GM13977 (cell line): ENCODE measurements around the gene SLC4A9.

ENCODE experiments used
- DNase-seq: peaks from one replicate; pipeline ENCODE4 v3.0.0; 2012; ENCODE audit warnings: low spot score
- in situ Hi-C: fragments of 300-500 bp; cut with MboI; formaldehyde crosslinking; loops from one replicate; pipeline ENCODE4 v1.12.0; 2022; ENCODE audit warnings: low sequenced_read_pairs, low pct_unique_long_range_greater_than_20kb, mixed read lengths, inconsistent platforms; ENCODE audit not compliant: unreplicated experiment
- TF ChIP-seq, protein P1 (sequence below): IDR thresholded peaks from 2 replicates; pipeline ENCODE4 v1.5.1; 2012; ENCODE audit warnings: mild to moderate bottlenecking, control low read depth; ENCODE audit not compliant: insufficient read depth; ENCODE audit errors: extremely low read depth, missing control alignments

Gene SLC4A9

DNA sequence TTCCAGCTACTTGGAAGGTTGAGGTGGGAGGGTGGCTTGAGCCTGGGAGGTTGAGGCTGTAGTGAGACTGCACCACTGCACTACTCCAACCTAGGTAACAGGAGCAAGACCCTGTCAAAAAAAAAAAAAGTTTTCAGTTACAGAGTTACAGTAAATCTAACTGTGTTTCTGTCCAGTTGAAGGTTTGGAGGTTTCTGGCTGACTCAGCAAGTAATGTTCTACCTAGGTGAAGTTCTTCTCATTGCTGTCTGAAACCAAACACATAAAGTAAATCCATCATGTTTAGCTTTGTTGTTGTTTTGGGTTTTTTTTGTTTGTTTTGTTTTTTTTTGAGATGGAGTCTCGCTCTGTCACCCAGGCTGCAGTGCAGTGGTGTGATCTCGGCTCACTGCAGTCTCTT, 33.7 kb downstream of the SLC4A9 start:
- TF ChIP-seq, protein P1, sequence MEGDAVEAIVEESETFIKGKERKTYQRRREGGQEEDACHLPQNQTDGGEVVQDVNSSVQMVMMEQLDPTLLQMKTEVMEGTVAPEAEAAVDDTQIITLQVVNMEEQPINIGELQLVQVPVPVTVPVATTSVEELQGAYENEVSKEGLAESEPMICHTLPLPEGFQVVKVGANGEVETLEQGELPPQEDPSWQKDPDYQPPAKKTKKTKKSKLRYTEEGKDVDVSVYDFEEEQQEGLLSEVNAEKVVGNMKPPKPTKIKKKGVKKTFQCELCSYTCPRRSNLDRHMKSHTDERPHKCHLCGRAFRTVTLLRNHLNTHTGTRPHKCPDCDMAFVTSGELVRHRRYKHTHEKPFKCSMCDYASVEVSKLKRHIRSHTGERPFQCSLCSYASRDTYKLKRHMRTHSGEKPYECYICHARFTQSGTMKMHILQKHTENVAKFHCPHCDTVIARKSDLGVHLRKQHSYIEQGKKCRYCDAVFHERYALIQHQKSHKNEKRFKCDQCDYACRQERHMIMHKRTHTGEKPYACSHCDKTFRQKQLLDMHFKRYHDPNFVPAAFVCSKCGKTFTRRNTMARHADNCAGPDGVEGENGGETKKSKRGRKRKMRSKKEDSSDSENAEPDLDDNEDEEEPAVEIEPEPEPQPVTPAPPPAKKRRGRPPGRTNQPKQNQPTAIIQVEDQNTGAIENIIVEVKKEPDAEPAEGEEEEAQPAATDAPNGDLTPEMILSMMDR = no peak
- in situ Hi-C loops = no loop called here
- no peak for DNase-seq

DNA sequence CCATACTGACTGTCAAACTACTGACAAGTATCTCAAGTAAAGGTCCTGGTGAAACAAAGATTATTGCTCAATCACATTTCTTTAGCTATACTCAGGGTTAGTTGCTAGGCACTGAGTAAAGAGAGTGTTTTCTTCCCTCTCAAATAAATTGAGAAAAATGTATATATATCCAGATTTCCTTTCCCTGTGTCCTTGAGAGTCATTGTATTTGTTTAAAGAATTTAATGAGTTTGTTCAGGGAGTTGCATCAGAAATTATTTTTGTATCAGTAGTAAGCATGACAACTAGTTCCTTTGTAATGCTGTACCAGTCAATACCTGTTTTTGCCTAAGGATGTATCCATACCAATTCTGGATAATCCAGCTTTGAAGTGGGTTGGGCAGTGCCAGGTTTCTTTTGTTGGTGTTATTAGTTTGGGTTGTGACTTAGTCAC, 38.4 kb downstream of the SLC4A9 start:
- in situ Hi-C loops = no loop called here
- no peak for DNase-seq
- TF ChIP-seq, protein P1 = no peak

DNA sequence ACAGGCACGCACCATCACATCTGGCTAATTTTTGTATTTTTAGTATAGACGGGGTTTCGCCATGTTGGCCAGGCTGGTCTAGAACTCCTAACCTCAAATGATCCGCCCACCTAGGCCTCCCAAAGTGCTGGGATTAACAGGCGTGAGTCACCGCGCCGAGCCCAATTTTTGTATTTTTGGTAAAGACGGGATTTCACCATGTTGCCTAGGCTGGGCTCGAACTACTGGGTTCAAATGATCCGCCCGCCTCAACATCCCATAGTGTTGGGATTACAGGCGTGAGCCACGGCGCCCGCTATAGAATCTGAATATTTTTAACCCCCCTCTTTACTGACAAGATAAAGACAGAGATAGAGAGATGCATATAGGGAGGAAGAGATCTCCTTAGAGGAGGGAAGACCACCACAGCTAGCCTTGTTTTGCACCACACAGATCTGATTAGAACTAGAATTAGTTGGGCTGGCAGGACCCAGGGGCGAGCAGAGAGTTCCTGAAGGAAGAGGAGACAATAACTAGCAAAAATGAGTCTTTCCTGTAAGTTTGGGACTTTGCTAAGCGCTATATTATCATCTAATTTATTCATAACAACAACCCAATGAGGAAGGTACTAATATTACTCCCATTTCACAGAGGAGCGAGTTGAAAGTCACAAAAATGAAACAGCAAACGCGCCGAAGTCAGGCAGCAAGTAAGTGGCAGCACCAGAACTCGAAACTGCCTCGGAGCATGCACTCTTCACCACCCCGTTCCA, 40.2 kb downstream of the SLC4A9 start:
- TF ChIP-seq, protein P1 = no peak
- DNase-seq = no peak
- in situ Hi-C loops = no loop called here

DNA sequence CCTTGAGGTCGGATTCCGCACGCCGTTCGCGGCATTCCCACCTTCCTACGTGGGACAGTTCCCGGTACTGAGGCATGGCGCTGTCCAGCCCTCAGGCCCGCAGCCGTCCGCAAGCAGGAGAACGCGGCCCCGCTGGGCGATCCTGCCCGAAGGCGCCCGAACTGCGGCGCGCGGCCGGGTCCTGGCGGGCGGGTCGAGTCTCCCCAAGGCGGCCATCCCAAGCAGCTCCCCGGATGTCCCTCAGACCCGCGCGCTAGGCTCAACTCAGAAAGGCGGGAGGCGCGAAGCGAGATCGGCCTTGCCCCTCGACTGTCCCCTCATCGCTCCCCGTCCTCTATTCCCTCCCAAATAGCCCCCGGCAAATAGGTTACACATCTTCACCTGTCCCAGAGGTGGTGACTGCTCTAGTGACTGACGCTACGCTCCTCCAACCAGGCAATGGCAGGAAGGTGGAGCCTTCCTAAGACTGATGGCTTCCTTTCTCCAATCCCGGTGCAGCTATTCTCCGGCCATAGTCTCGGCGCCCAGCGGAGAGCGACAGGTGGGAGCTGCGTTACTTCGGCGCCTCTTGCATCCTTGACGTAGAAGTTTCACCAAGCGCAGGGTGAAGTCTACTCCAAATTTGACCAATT, 40.9 kb downstream of the SLC4A9 start:
- TF ChIP-seq, protein P1 = no peak
- in situ Hi-C loops = no loop called here
- DNase-seq = peak; percentile 94

DNA sequence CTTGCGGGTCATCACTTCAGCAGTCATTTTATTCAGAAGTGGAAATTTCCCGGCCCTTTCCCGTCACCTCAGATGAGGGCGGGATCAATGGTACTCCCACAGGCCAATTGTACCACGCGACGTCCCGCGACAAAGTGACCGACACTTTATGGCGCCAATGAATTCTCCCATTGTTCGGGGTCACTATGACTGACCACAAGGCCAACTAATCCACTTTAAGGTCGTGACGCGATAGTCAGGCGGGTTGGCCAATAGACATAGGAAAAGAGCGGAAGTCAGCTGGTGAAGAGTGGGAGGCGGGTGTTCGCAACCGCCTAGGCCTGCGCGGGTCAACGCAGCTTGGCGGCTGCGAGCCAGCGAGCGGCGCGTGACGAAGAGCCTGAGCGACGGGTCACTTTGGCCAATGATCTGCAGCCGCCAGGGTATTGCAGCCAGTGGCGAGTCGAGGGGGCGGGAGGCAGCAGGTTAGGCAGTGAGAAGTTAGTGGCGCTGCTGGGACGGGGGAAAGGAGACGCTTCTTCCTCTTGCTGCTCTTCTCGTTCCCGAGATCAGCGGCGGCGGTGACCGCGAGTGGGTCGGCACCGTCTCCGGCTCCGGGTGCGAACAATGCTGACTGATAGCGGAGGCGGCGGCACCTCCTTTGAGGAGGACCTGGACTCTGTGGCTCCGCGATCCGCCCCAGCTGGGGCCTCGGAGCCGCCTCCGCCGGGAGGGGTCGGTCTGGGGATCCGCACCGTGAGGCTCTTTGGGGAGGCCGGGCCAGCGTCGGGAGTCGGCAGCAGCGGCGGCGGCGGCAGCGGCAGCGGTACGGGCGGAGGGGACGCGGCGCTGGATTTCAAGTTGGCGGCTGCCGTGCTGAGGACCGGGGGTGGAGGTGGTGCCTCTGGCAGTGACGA, 41.6 kb downstream of the SLC4A9 start, which contains the start of gene ANKHD1:
Gene ANKHD1, plus strand, starts transcription at position 472 of the 896 bp plus-strand sequence. Its CDS starts 135 bp downstream, at position 607.
- in situ Hi-C loops = no loop called here
- TF ChIP-seq, protein P1 = no peak
- DNase-seq = peak; percentile 95
